SK-N-SH (cell line): ENCODE data around the gene RPAIN. TPM values are rescaled to one million over a fixed set of nuclear protein-coding genes. Genes with fewer than 3 reads are reported as not detected.

Source experiments
- CTCF ChIA-PET: fragments of 300-600, 350-600 bp; formaldehyde crosslinking; extraction: SDS; loops from one replicate; lab custom pipeline; 2021; lab: Yijun Ruan, JAX
- POLR2A ChIA-PET: fragments of 350-600 bp; sonication (Branson Sonifier 250); formaldehyde crosslinking; extraction: SDS; loops from one replicate; lab custom pipeline; 2020; ENCODE audit warnings: antibody characterized with exemption, inconsistent platforms; lab: Yijun Ruan, JAX
- DNase-seq: peaks from one replicate; pipeline ENCODE4 v3.0.0; 2012
- H2AFZ ChIP-seq: fragments of 200-600 bp; sonication (generic); 2 replicates; pipeline ENCODE4 v1.8.1; 2016; ENCODE audit warnings: antibody characterized with exemption, mild to moderate bottlenecking, low read depth
- H3F3A ChIP-seq: fragments of 200-600 bp; sonication (generic); replicated peaks from 2 replicates; pipeline ENCODE3; 2016; ENCODE audit warnings: antibody characterized with exemption, mild to moderate bottlenecking; ENCODE audit not compliant: insufficient read depth
- H3K27ac ChIP-seq, 2 experiments: fragments of 200-500 bp in 1 of 2; fragments of 200-600 bp in 1 of 2; sonication (Bioruptor generic) in 1 of 2; sonication (generic), shearing (Covaris generic) in 1 of 2; 2 replicates each; pipeline versions ENCODE4 v1.5.1 to v1.6.1; 2014 to 2016; ENCODE audit warnings: low read depth in 2 of 2, inconsistent platforms in 1 of 2, low read length in 1 of 2, mild to moderate bottlenecking in 1 of 2, mixed read lengths in 1 of 2
- H3K27me3 ChIP-seq: fragments of 200-600 bp; sonication (generic), shearing (Covaris generic); 2 replicates; pipeline ENCODE4 v1.6.1; 2016; ENCODE audit warnings: mixed run types; ENCODE audit not compliant: insufficient read depth
- H3K36me3 ChIP-seq, 2 experiments: fragments of 200-500 bp in 1 of 2; fragments of 200-600 bp in 1 of 2; sonication (Bioruptor generic) in 1 of 2; sonication (generic) in 1 of 2; replicated peaks in 1 of 2; 2 replicates each; pipeline versions ENCODE3 to v1.5.1; 2014 to 2016; ENCODE audit warnings: low read length in 1 of 2, mild to moderate bottlenecking in 1 of 2; ENCODE audit not compliant: insufficient read depth in 2 of 2, control insufficient read depth in 1 of 2
- H3K4me1 ChIP-seq, 2 experiments: fragments of 200-500 bp in 1 of 2; fragments of 200-600 bp in 1 of 2; sonication (Bioruptor generic) in 1 of 2; sonication (generic), shearing (Covaris generic) in 1 of 2; 2 replicates each; pipeline versions ENCODE4 v1.5.1 to v1.6.1; 2014 to 2016; ENCODE audit warnings: low read depth in 1 of 2, low read length in 1 of 2, mixed run types in 1 of 2; ENCODE audit not compliant: insufficient read depth in 2 of 2, control insufficient read depth in 1 of 2
- H3K4me2 ChIP-seq: fragments of 200-600 bp; sonication (generic), shearing (Covaris generic); 2 replicates; pipeline ENCODE4 v1.6.1; 2017; ENCODE audit warnings: mixed run types
- H3K4me3 ChIP-seq, 2 experiments: fragments of 200-500 bp in 1 of 2; fragments of 200-600 bp in 1 of 2; sonication (Bioruptor generic) in 1 of 2; sonication (generic), shearing (Covaris generic) in 1 of 2; 2 replicates each; pipeline versions ENCODE4 v1.5.1 to v1.8.1; 2014 to 2016; ENCODE audit warnings: low read depth in 2 of 2, inconsistent platforms in 1 of 2, low read length in 1 of 2, mild to moderate bottlenecking in 1 of 2, mixed read lengths in 1 of 2, moderate library complexity in 1 of 2
- H3K79me2 ChIP-seq: fragments of 200-600 bp; sonication (generic); 2 replicates; pipeline ENCODE4 v1.8.1; 2017; ENCODE audit warnings: mild to moderate bottlenecking; ENCODE audit not compliant: insufficient read depth
- H3K9ac ChIP-seq: fragments of 200-600 bp; sonication (generic); 2 replicates; pipeline ENCODE4 v1.6.1; 2017; ENCODE audit warnings: mixed run types
- H3K9me2 ChIP-seq: fragments of 200-600 bp; sonication (generic); 2 replicates; pipeline ENCODE4 v1.6.1; 2017; ENCODE audit warnings: mixed run types
- H3K9me3 ChIP-seq: fragments of 200-600 bp; sonication (generic); 2 replicates; pipeline ENCODE4 v1.6.1; 2017; ENCODE audit warnings: mixed run types, mild to moderate bottlenecking, moderate library complexity
- H4K20me1 ChIP-seq: fragments of 200-600 bp; sonication (generic); 2 replicates; pipeline ENCODE4 v1.6.1; 2017; ENCODE audit warnings: mild to moderate bottlenecking, mixed run types; ENCODE audit not compliant: insufficient read depth
- CTCF ChIP-seq: fragments of 200-600 bp; sonication (generic); IDR thresholded peaks from 2 replicates; pipeline ENCODE4 v1.6.1; 2017; ENCODE audit warnings: antibody characterized with exemption, mild to moderate bottlenecking, moderate library complexity
- ELF1 ChIP-seq: IDR thresholded peaks from 2 replicates; pipeline ENCODE4 v1.4.0; 2012
- FOXJ3 ChIP-seq: sonication (generic); formaldehyde crosslinking; IDR thresholded peaks from 2 replicates; pipeline ENCODE4 v1.5.1; 2020; ENCODE audit warnings: mild to moderate bottlenecking, missing genetic modification reagents
- FOXM1 ChIP-seq: IDR thresholded peaks from 2 replicates; pipeline ENCODE4 v1.4.0; 2012; ENCODE audit warnings: low read depth, mild to moderate bottlenecking
- GABPA ChIP-seq: IDR thresholded peaks from 2 replicates; pipeline ENCODE4 v1.4.0; 2012; ENCODE audit warnings: low read depth, mild to moderate bottlenecking
- JUND ChIP-seq: IDR thresholded peaks from 2 replicates; pipeline ENCODE4 v1.4.0; 2012
- MEF2A ChIP-seq: IDR thresholded peaks from 2 replicates; pipeline ENCODE4 v1.4.0; 2012; ENCODE audit warnings: low read depth, borderline replicate concordance
- RCOR1 ChIP-seq: fragments of 150-350 bp; IDR thresholded peaks from 2 replicates; pipeline ENCODE4 v1.6.1; 2017; ENCODE audit warnings: antibody characterized with exemption, low read length
- RXRA ChIP-seq: IDR thresholded peaks from 2 replicates; pipeline ENCODE4 v1.4.0; 2012; ENCODE audit warnings: low read depth, mild to moderate bottlenecking, borderline replicate concordance
- SIN3A ChIP-seq: IDR thresholded peaks from 2 replicates; pipeline ENCODE4 v1.6.1; 2012; ENCODE audit warnings: low read depth, mild to moderate bottlenecking, low read length, moderate library complexity, borderline replicate concordance
- TAF1 ChIP-seq: IDR thresholded peaks from 2 replicates; pipeline ENCODE4 v1.6.1; 2012; ENCODE audit warnings: low read depth, mild to moderate bottlenecking, low read length, moderate library complexity, borderline replicate concordance
- TEAD4 ChIP-seq: IDR thresholded peaks from 2 replicates; pipeline ENCODE4 v1.4.0; 2012; ENCODE audit warnings: mild to moderate bottlenecking, borderline replicate concordance; ENCODE audit not compliant: insufficient read depth
- YY1 ChIP-seq: IDR thresholded peaks from 2 replicates; pipeline ENCODE4 v1.4.0; 2012; ENCODE audit warnings: low read depth, mild to moderate bottlenecking
- WGBS: methylation state at CpG from one replicate; pipeline ENCODE4 v1.1.6; 2017; ENCODE audit warnings: low lambda C conversion rate; 5-methylcytosine and 5-hydroxymethylcytosine counted together
- polyA plus RNA-seq, 3 experiments: library from polyadenylated mRNA; depleted of rRNA; stranded (reverse); fragments of >200 nt; gene quantifications; 2 replicates each; pipeline ENCODE4 v1.2.3, GENCODE V29; 2012
- TF ChIP-seq, protein P1 (sequence below): fragments of 150-350 bp; IDR thresholded peaks from 2 replicates; pipeline ENCODE4 v1.6.1; 2017; ENCODE audit warnings: antibody characterized with exemption, low read length, low read depth, borderline replicate concordance

The RPAIN gene
- polyA plus RNA-seq, 1 of the 3 experiments (the other 2 are of a cell fraction), result 75.5 TPM

DNA sequence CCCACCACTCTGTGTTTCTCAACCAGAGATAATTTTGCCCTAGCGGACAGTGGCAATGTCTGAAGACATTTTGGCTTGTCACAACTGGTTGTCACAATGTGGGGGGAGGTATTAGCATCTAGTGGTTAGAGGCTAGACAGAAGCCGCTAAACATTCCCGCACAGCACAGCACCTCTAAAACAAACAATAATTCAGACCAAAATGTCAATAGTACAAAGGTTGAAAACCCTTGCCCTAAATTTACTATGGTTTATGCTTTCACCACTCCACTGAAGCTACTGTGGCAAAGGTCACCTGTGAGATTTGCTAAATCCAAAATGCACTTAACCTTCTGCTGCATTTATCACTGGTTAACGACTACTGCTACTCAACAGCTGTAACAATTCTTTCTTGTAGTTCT is 14.6 kb upstream of the RPAIN start:
- H3K4me2 ChIP-seq, result no peak overlapping the region
- no peaks in the 10 kb centered on the region for H3K27me3 ChIP-seq
- no peak overlapping the region for H3K9ac ChIP-seq
- H3K9me2 ChIP-seq, result no peaks in the 10 kb centered on the region
- no peak overlapping the region for H3K4me3 ChIP-seq
- H4K20me1 ChIP-seq, result no peaks in the 10 kb centered on the region; the same call in 1 of the 2 replicates
- peaks cover 3% of the 10 kb centered on the region for H3F3A ChIP-seq
- no peak overlapping the region for H3K27ac ChIP-seq
- CTCF ChIA-PET, result no interaction called here
- peaks cover 16% of the 10 kb centered on the region; the same call in 1 of the 2 replicates for H3K79me2 ChIP-seq
- WGBS, result 93% methylated on average over 4 of the region's 4 CpGs
- TF ChIP-seq SIN3A (no peak), FOXM1 (no peak), FOXJ3 (no peak), CTCF (no peak), GABPA (no peak), YY1 (no peak)
- H3K4me1 ChIP-seq, result no peaks in the 10 kb centered on the region
- no peaks in the 10 kb centered on the region for H3K9me3 ChIP-seq
- peaks cover 68 to 79% of the 10 kb centered on the region in 2 experiments for H3K36me3 ChIP-seq
- DNase-seq, result no peak
- POLR2A ChIA-PET, result no interaction called here
- no peak overlapping the region for H2AFZ ChIP-seq

DNA sequence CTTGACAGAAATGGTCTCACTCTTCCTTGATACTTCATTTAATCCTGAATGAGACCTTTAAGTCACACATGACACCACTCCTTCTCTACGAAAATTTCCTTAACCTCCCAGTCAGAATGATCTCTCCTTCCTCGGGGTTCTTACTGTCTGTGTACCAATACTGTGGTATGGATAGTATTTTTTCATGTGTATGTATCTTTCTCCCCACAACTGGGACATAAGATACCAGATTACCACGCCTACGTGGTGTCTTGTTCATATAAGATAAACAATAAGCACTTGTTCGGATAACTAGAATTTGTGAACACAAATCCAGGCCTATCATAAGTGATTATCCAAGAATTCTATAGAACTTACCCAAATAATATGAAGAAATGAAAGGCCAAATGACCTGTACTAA is 11.8 kb upstream of the RPAIN start:
- Histone ChIP-seq H3K4me1 (no peaks in the 10 kb centered on the region), H3K9ac (no peak overlapping the region), H3K4me2 (no peak overlapping the region), H3K4me3 (no peak overlapping the region), H3K9me2 (no peaks in the 10 kb centered on the region), H3K27me3 (no peaks in the 10 kb centered on the region), H3F3A (peaks cover 3% of the 10 kb centered on the region), H3K79me2 (peaks cover 28% of the 10 kb centered on the region), H4K20me1 (peaks cover 5% of the 10 kb centered on the region; the same call in 1 of the 2 replicates), H3K9me3 (no peaks in the 10 kb centered on the region), H3K27ac (no peak overlapping the region), H3K36me3 (peaks cover 74 to 78% of the 10 kb centered on the region in 2 experiments), H2AFZ (no peak overlapping the region)
- ChIA-PET CTCF (interaction anchor here (1.0 kb wide), 1 partner anchor 31 kb away, joined by 4 read pairs; the partner anchor contains the start of gene C1QBP), POLR2A (interaction anchor here (0.6 kb wide), 2 partner anchors 18 to 370 kb away, joined by 3 read pairs; no protein-coding TSS in a partner anchor)
- TF ChIP-seq JUND (no peak), ELF1 (no peak), GABPA (no peak), RCOR1 (no peak), RXRA (no peak), FOXM1 (no peak), SIN3A (no peak), TAF1 (no peak), TEAD4 (no peak), MEF2A (no peak)
- TF ChIP-seq, protein P1, sequence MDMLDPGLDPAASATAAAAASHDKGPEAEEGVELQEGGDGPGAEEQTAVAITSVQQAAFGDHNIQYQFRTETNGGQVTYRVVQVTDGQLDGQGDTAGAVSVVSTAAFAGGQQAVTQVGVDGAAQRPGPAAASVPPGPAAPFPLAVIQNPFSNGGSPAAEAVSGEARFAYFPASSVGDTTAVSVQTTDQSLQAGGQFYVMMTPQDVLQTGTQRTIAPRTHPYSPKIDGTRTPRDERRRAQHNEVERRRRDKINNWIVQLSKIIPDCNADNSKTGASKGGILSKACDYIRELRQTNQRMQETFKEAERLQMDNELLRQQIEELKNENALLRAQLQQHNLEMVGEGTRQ, result no peak
- no peak for DNase-seq
- 88% methylated on average over 5 of the region's 5 CpGs for WGBS
